ENCODE results near the gene EGR4. TPM values are rescaled to one million over a fixed set of nuclear protein-coding genes. Genes with fewer than 3 reads are reported as not detected.

The EGR4 gene
- total RNA-seq, 1 donor = not detected

GRCh38 chr2:73334620-73335019 is 41.3 kb upstream of the EGR4 start:
- no peak for TF ChIP-seq CTCF (IDR thresholded peaks at IDR 0.05; ENCODE audit: extremely low read depth, low read depth, low read length)
- Histone ChIP-seq H3K4me2 (ENCODE audit: insufficient read depth, low read length) (no peak overlapping the region), H3K9me3 (ENCODE audit: low read depth, low read length) (no peaks in the 10 kb centered on the region), H2AFZ (ENCODE audit: low read length) (no peak overlapping the region), H3K4me1 (ENCODE audit: insufficient read depth, low read length) (no peaks in the 10 kb centered on the region), H4K20me1 (ENCODE audit: insufficient read depth, low read length) (no peaks in the 10 kb centered on the region), H3K36me3 (ENCODE audit: insufficient read depth, low read length) (no peaks in the 10 kb centered on the region), H3K27ac (ENCODE audit: low read depth, low read length) (no peak overlapping the region), H3K4me3 (ENCODE audit: insufficient read depth, low read length) (no peak overlapping the region), H3K27me3 (ENCODE audit: insufficient read depth, low read length) (no peaks in the 10 kb centered on the region), H3K79me2 (ENCODE audit: insufficient read depth, low read length) (no peaks in the 10 kb centered on the region)
- no peak for DNase-seq (ENCODE audit: insufficient read length, low spot score, missing footprints)

- H3K27ac ChIP-seq (ENCODE audit: low read depth, low read length) = no peak overlapping the region
- H3K4me1 ChIP-seq (ENCODE audit: insufficient read depth, low read length) = no peaks in the 10 kb centered on the region
- H2AFZ ChIP-seq (ENCODE audit: low read length) = no peak overlapping the region
- no peaks in the 10 kb centered on the region for H4K20me1 ChIP-seq (ENCODE audit: insufficient read depth, low read length)
- H3K4me3 ChIP-seq (ENCODE audit: insufficient read depth, low read length) = no peak overlapping the region
- H3K27me3 ChIP-seq (ENCODE audit: insufficient read depth, low read length) = no peaks in the 10 kb centered on the region
- H3K36me3 ChIP-seq (ENCODE audit: insufficient read depth, low read length) = no peaks in the 10 kb centered on the region
- no peaks in the 10 kb centered on the region for H3K9me3 ChIP-seq (ENCODE audit: low read depth, low read length)
- H3K4me2 ChIP-seq (ENCODE audit: insufficient read depth, low read length) = no peak overlapping the region
- TF ChIP-seq CTCF (IDR thresholded peaks at IDR 0.05; ENCODE audit: extremely low read depth, low read depth, low read length) = no peak
- DNase-seq (ENCODE audit: insufficient read length, low spot score, missing footprints) = no peak
- H3K79me2 ChIP-seq (ENCODE audit: insufficient read depth, low read length) = no peaks in the 10 kb centered on the region
These were observed 40.7 kb upstream of the EGR4 start for GRCh38 chr2:73334045-73334444.

GRCh38 chr2:73333564-73333963 is 40.2 kb upstream of the EGR4 start:
- H3K4me1 ChIP-seq (ENCODE audit: insufficient read depth, low read length) = no peaks in the 10 kb centered on the region
- no peaks in the 10 kb centered on the region for H3K9me3 ChIP-seq (ENCODE audit: low read depth, low read length)
- H3K4me2 ChIP-seq (ENCODE audit: insufficient read depth, low read length) = no peak overlapping the region
- H3K27ac ChIP-seq (ENCODE audit: low read depth, low read length) = no peak overlapping the region
- H3K36me3 ChIP-seq (ENCODE audit: insufficient read depth, low read length) = no peaks in the 10 kb centered on the region
- DNase-seq (ENCODE audit: insufficient read length, low spot score, missing footprints) = no peak
- H3K4me3 ChIP-seq (ENCODE audit: insufficient read depth, low read length) = no peak overlapping the region
- H2AFZ ChIP-seq (ENCODE audit: low read length) = no peak overlapping the region
- no peaks in the 10 kb centered on the region for H3K27me3 ChIP-seq (ENCODE audit: insufficient read depth, low read length)
- no peaks in the 10 kb centered on the region for H4K20me1 ChIP-seq (ENCODE audit: insufficient read depth, low read length)
- TF ChIP-seq CTCF (IDR thresholded peaks at IDR 0.05; ENCODE audit: extremely low read depth, low read depth, low read length) = no peak
- H3K79me2 ChIP-seq (ENCODE audit: insufficient read depth, low read length) = no peaks in the 10 kb centered on the region

GRCh38 chr2:73324126-73324725 is 30.9 kb upstream of the EGR4 start:
- Histone ChIP-seq H3K79me2 (ENCODE audit: insufficient read depth, low read length) (no peaks in the 10 kb centered on the region), H3K9me3 (ENCODE audit: low read depth, low read length) (no peaks in the 10 kb centered on the region), H3K4me1 (ENCODE audit: insufficient read depth, low read length) (no peaks in the 10 kb centered on the region), H3K4me3 (ENCODE audit: insufficient read depth, low read length) (no peak overlapping the region), H2AFZ (ENCODE audit: low read length) (no peak overlapping the region), H3K4me2 (ENCODE audit: insufficient read depth, low read length) (no peak overlapping the region), H3K27ac (ENCODE audit: low read depth, low read length) (no peak overlapping the region), H3K27me3 (ENCODE audit: insufficient read depth, low read length) (peaks cover 11% of the 10 kb centered on the region), H4K20me1 (ENCODE audit: insufficient read depth, low read length) (no peaks in the 10 kb centered on the region), H3K36me3 (ENCODE audit: insufficient read depth, low read length) (no peaks in the 10 kb centered on the region)
- no peak for TF ChIP-seq CTCF (IDR thresholded peaks at IDR 0.05; ENCODE audit: extremely low read depth, low read depth, low read length)
- DNase-seq (ENCODE audit: insufficient read length, low spot score, missing footprints) = no peak
